Fibroblast of peridontal ligament (primary cell): ENCODE data around the gene CSH1.
"Not testable (repeated sequence)": the region's sequence is repeated elsewhere in the genome, so short reads cannot be mapped to it uniquely, and the experiment has no call there.

Source experiments
- DNase-seq: peaks from one replicate; pipeline ENCODE4 v3.0.0-alpha.2; 2010; ENCODE audit errors: extremely low read depth

The CSH1 gene

DNA sequence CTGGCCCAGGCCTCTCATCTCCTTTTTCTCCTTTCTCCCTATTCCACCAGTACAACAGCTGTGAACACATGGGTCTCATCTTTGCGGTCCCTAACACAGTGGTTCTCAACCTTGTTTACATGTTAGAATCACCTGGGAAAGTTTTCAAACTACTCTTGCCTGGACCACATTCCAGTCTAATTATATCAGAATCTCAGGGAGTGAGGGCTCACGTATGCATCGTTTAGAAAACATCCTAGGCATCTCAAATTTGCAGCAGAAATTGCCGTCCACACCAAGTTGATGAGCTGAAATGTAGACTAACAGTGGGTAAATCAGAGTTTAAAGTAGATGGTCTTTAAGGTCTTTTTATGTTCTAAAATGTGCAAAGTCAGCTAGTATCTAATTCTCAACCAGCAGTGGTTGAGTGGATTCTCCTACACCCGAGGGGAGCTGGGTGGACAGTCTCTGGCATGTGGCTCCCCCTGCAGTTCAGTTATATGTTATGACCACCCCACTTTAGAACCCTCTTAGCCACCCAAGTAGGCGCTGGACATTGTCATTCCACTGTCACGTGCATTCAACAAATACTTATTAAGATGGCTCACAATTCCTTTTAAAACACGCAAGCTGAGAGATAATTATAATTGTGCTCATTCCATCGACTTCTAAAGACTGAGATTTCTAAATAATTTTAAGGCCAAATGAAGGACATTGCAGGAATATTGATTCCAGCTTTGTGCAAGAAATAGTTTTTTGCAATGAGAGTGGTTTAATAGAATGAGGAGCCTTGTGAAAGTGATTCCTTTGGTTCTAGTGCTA lies 26.7 kb downstream of the CSH1 start:
- DNase-seq: not testable (repeated sequence)

DNA sequence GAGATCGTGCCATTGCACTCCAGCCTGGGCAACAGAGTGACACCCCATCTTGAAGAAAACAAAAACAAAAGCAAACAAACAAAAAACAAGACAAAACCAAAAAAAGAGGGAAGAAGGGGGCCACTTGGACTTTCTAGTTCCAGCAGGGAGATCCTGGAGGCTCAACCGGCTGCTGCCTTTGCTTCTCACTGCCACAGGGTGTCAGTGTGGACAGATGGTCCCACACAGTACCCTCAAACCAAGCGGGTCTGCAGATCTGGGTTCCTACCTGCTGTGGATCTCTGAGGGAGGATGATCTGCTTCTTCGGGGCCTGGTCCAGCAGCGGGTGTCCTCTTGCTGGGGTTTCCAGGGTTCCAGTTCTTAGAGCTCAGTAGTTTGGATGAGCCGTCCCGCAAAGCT lies 29.7 kb downstream of the CSH1 start:
- not testable (repeated sequence) for DNase-seq

DNA sequence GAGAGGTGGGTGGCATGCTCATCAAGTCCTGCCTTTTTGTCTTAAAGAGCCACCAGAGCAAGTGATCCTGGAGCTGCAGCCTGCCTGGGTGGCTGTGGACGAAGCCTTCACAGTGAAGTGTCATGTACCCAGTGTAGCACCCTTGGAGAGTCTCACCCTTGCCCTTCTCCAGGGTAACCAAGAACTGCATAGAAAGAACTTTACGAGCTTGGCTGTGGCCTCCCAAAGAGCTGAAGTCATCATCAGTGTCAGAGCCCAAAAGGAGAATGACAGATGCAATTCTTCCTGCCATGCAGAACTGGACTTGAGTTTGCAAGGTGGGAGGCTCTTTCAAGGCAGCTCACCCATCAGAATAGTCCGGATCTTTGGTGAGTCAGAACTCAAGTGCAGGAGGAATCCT lies 37.1 kb downstream of the CSH1 start:
- DNase-seq: no peak

DNA sequence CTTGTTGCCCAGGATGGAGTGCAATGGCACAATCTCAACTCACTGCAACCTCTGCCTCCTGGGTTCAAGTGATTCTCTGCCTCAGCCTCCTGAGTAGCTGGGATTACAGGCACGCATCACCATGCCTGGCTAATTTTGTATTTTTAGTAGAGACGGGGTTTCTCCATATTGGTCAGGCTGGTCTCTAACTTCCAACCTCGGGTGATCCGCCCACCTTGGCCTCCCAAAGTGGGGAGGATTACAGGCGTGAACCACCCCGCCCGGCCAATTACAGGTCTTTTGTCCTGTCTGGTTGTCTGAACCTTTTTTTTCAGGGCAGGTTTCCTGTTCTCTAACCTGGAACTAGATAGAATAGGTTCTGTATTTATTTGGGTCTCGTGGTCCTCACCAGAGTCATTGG lies 39.9 kb downstream of the CSH1 start:
- DNase-seq: not testable (repeated sequence)

DNA sequence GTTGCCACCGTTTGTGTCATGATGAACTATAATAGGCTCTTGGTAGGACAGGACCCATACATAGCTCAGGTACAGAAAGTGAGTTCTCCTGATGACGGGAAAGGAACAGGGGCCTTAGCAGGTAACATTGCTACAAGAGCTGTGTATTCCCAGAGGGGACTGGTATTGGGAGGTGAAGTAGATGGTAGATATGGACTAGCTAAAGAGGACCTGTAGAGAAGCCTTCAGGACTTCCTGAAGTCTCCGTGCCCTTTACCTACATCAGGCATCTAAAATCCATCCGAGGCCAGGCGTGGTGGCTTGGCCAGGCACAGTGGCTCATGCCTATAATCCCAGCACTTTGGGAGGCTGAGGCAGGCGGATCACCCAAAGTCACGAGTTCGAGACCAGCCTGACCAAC lies 41.2 kb downstream of the CSH1 start:
- no peak for DNase-seq

DNA sequence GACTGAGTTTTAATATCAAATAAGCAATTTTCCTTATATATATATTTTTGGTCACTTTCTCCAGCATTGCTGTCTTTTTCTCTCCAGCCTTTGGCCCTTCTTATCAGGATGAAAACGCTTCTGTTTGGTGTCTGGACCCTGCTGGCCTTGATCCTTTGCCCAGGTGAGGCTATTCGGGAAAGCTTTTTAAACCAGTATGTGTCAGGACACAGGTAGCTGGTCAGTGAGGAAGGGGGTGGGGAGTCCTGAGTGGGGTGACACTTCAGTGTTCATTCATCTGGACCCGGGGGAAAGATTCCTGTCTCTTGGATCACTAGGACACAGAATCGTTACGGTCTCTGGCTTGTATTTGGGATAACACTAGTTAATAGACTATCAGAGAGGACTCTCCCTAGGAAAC lies 41.7 kb downstream of the CSH1 start:
- DNase-seq: no peak

DNA sequence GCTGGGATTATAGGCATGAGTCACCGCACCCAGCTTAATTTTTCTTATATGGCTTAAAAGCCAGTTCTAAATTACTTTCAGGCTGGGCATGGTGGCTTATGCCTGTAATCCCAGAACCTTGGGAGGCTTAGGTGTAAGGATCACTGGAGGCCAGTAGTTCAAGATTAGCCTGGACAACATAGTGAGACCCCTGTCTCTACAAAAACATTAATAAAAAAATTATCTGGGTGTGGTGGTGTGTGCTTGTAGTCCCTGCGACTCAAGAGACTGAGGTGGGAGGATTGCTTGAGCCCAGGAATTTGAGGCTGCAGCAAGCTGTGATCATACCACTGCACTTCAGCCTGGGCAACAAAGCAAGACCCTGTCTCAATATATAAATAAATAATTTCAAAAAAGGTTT lies 43.1 kb downstream of the CSH1 start:
- DNase-seq: no peak

DNA sequence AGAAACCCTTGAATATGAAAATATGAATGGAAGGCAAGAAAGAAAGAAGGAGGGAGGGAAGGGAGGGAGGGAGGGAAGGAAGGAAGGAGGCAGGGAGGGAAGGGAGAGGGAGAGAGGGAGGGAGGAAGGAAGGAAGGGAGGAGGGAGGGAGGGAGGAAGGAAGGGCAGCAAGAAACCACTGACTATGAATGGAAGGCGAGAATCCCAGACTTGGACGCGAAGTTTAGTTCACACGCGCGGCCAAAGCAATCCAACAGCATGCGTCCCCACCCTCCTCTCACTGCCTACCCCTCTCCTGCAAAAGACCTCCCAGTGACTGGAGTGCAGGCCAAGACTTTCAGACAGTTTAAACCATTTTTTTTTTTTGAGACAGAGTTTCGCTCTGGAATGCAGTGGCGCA lies 46.0 kb downstream of the CSH1 start:
- DNase-seq: no peak

DNA sequence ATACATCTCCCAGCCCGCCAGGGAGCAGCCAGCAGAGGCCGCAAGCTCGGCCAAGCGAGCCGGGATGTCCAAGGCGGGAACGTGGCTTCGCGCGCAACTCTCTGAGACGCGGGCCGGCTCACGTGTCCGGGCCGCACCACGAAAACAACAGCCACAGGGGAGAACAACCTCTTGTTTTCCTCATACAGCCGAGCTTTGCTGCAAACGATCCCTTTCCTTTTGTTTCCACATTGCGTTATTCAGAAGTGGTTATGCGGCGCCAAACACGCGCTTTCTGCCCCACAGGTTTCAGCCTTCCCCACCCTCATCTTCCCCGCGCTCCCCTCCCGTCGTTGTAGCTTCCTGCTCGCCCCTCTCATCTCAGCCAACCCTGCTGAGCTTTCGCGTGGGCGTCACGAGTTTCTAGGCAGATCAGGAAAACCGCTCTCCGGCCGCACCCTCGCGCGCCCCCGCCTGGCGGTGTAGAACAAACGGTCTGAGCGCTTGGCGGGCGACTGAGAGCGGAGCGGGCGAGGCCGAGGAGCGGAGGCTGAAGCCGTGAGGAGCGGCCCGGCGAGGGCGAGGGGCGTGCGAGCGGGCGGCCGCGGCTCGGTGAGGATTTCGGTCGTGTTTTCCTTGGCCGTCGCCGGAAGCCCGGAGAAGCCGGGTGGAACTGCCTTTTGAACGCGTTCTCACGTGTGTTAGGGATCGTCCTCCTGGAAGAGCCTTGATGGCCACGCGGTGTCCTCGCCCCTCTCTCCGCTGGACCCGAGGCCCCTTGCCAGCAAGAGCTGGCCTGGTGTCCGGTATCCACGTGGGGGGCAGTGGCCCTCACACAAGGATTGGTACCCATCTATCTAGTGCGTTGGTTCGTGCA lies 47.3 kb downstream of the CSH1 start:
- peak; percentile 82 for DNase-seq

DNA sequence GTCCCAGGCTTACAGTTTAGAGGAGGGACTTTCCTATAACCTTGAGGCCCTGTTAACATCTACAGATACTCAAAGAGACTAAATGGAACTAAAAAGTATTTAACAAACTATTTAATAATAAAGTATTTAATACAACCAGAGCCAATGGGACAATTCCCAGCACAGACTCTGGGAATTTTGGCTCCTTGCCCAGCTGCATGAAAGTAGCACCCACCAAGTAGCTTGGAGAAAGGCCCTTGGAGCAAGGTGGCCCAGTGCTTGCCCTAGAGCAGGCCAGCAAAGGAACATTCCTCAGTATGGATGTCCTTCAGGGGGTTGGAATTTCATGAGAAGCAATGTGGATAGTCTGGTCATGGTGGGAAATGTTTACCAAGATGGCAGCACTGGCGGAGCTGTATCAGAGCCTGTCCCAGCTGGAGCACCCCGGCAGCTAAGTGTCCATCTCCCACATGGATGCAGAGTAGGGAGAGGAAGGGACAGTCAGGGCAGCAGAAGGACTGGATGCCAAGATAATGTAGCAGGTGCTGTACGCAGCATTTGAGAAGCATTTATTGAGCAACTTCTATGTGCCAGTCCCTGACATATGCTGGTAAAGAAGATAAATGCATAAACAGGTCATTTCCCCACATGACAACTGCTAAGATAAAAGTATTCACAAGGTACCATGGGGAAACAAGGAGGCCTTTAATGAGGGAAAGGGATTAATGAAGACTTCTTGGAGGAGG lies 48.7 kb downstream of the CSH1 start:
- no peak for DNase-seq

DNA sequence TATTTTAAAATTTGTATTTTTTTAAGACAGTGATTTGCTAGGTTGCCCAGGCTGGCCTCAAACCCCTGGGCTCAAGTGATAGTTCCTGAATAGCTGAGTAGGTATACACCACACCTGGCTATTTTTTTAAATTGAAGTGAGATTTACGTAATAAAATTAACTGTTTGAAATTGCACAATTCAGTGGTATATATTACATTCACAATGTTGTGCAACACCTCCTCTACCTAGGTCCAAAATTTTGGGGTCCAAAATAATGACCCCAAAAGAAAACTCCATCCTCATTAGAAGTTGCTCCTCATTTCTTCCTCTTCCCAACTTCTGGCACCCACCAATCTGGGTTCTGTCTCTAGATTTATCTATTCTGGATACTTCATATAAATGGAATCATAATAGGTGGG lies 50.9 kb downstream of the CSH1 start:
- DNase-seq: no peak
